H1 (cell line): Measurements from ENCODE around the gene RRP1. TPM values are rescaled to one million over a fixed set of nuclear protein-coding genes. Genes with fewer than 3 reads are reported as not detected.

Source experiments
- CTCF ChIA-PET: fragments of 300-600 bp; sonication (Branson Sonifier 250); formaldehyde crosslinking; loops from one replicate; lab custom pipeline; 2021; ENCODE audit not compliant: partially characterized antibody; lab: Charles Lee
- POLR2A ChIA-PET: fragments of 300-600 bp; sonication (Branson Sonifier 250); formaldehyde crosslinking; loops from one replicate; lab custom pipeline; 2021; ENCODE audit warnings: inconsistent platforms; ENCODE audit not compliant: partially characterized antibody; lab: Charles Lee
- DNase-seq, 2 experiments: peaks; one replicate each; pipeline versions ENCODE4 v3.0.0 to v3.0.0-alpha.2; 2010 to 2022; ENCODE audit warnings: low spot score in 2 of 2, low read depth in 1 of 2, mixed read lengths in 1 of 2
- FAIRE-seq: peaks from 2 replicates; lab custom pipeline; 2011; peaks lifted over from hg19 to GRCh38; lab: Jason Lieb, UNC
- H2AFZ ChIP-seq: 2 replicates; pipeline ENCODE4 v1.8.1; 2012; ENCODE audit warnings: low read length, inconsistent platforms
- H2AK5ac ChIP-seq: 2 replicates; pipeline ENCODE4 v1.6.1; 2013; ENCODE audit warnings: low read depth, low read length
- H2BK120ac ChIP-seq: replicated peaks from 2 replicates; pipeline ENCODE3; 2013; ENCODE audit warnings: low read depth, low read length, inconsistent platforms
- H2BK12ac ChIP-seq: 2 replicates; pipeline ENCODE4 v1.6.1; 2013; ENCODE audit warnings: low read depth, low read length
- H2BK15ac ChIP-seq: 2 replicates; pipeline ENCODE4 v1.6.1; 2013; ENCODE audit warnings: low read length
- H2BK20ac ChIP-seq: 2 replicates; pipeline ENCODE4 v1.6.1; 2013; ENCODE audit warnings: low read length
- H2BK5ac ChIP-seq: 2 replicates; pipeline ENCODE4 v1.6.1; 2013; ENCODE audit warnings: low read depth, low read length
- H3K14ac ChIP-seq: 2 replicates; pipeline ENCODE4 v1.6.1; 2013; ENCODE audit warnings: inconsistent platforms; ENCODE audit not compliant: insufficient read length
- H3K18ac ChIP-seq: 2 replicates; pipeline ENCODE4 v1.6.1; 2013; ENCODE audit warnings: low read length; ENCODE audit errors: extremely low read depth
- H3K23ac ChIP-seq: 2 replicates; pipeline ENCODE4 v1.6.1; 2013; ENCODE audit warnings: inconsistent platforms; ENCODE audit not compliant: insufficient read length
- H3K23me2 ChIP-seq: 2 replicates; pipeline ENCODE4 v1.6.1; 2013; ENCODE audit warnings: low read depth, low read length
- H3K27ac ChIP-seq: 2 replicates; pipeline ENCODE4 v1.6.1; 2011; ENCODE audit warnings: low read depth, low read length, inconsistent platforms
- H3K27me3 ChIP-seq, 4 experiments: replicated peaks in 1 of 4; 1 replicate in 1 of 4; 2 replicates in 3 of 4; pipeline versions ENCODE4 v1.6.1 to v1.8.1; 2011 to 2013; ENCODE audit warnings: low read length in 3 of 4, mild to moderate bottlenecking in 3 of 4, inconsistent platforms in 2 of 4, mixed read lengths in 2 of 4, moderate library complexity in 1 of 4; ENCODE audit not compliant: control insufficient read depth in 3 of 4, insufficient read depth in 3 of 4; ENCODE audit errors: extremely low read depth in 1 of 4
- H3K36me3 ChIP-seq, 4 experiments: 2 replicates each; pipeline versions ENCODE4 v1.6.1 to v1.8.1; 2011 to 2013; ENCODE audit warnings: mild to moderate bottlenecking in 4 of 4, low read length in 3 of 4, moderate library complexity in 2 of 4, control low read depth in 1 of 4, inconsistent platforms in 1 of 4; ENCODE audit not compliant: insufficient read depth in 4 of 4, control insufficient read depth in 2 of 4
- H3K4ac ChIP-seq: replicated peaks from 2 replicates; pipeline ENCODE3; 2013; ENCODE audit warnings: low read length, low read depth, mixed read lengths, inconsistent platforms; ENCODE audit not compliant: insufficient read length
- H3K4me1 ChIP-seq, 4 experiments: replicated peaks in 1 of 4; 1 replicate in 1 of 4; 2 replicates in 3 of 4; pipeline versions ENCODE4 v1.6.1 to v1.8.1; 2011 to 2013; ENCODE audit warnings: low read length in 3 of 4, inconsistent platforms in 2 of 4, mixed read lengths in 1 of 4; ENCODE audit not compliant: insufficient read depth in 4 of 4, control insufficient read depth in 3 of 4
- H3K4me2 ChIP-seq, 2 experiments: 2 replicates each; pipeline versions ENCODE4 v1.6.1 to v1.8.1; 2011 to 2013; ENCODE audit warnings: low read depth in 2 of 2, low read length in 2 of 2, control low read depth in 1 of 2, inconsistent platforms in 1 of 2, mild to moderate bottlenecking in 1 of 2; ENCODE audit not compliant: insufficient read depth in 1 of 2
- H3K4me3 ChIP-seq, 4 experiments: fragments of 200-600, 300-600 bp in 1 of 4; sonication (generic), shearing (Covaris generic), sonication (Bioruptor Twin) in 1 of 4; 2 replicates each; pipeline versions ENCODE4 v1.5.1 to v1.8.1; 2011 to 2016; ENCODE audit warnings: low read length in 4 of 4, low read depth in 3 of 4, control low read depth in 2 of 4, inconsistent platforms in 2 of 4, mild to moderate bottlenecking in 2 of 4, mixed read lengths in 1 of 4, moderate library complexity in 1 of 4; ENCODE audit not compliant: insufficient read depth in 2 of 4; ENCODE audit errors: extremely low read depth in 1 of 4
- H3K56ac ChIP-seq: replicated peaks from 2 replicates; pipeline ENCODE3; 2013; ENCODE audit warnings: low read depth, mild to moderate bottlenecking, mixed read lengths, low read length, inconsistent platforms; ENCODE audit not compliant: insufficient read length
- H3K79me1 ChIP-seq: 2 replicates; pipeline ENCODE4 v1.6.1; 2013; ENCODE audit warnings: low read depth, low read length, control low read depth
- H3K79me2 ChIP-seq, 2 experiments: 2 replicates each; pipeline versions ENCODE4 v1.6.1 to v1.8.1; 2012 to 2013; ENCODE audit warnings: low read length in 2 of 2, mild to moderate bottlenecking in 2 of 2, inconsistent platforms in 1 of 2; ENCODE audit not compliant: insufficient read depth in 2 of 2, control insufficient read depth in 1 of 2
- H3K9ac ChIP-seq, 4 experiments: replicated peaks in 1 of 4; 1 replicate in 1 of 4; 2 replicates in 3 of 4; pipeline versions ENCODE4 v1.6.1 to v1.8.1; 2011 to 2013; ENCODE audit warnings: low read depth in 3 of 4, low read length in 3 of 4, control low read depth in 2 of 4, mild to moderate bottlenecking in 2 of 4, moderate library complexity in 2 of 4, inconsistent platforms in 1 of 4; ENCODE audit errors: extremely low read depth in 1 of 4
- H3K9me3 ChIP-seq, 2 experiments: 2 replicates each; pipeline versions ENCODE4 v1.6.1 to v1.8.1; 2012 to 2013; ENCODE audit warnings: mild to moderate bottlenecking in 2 of 2, moderate library complexity in 2 of 2, control low read depth in 1 of 2, inconsistent platforms in 1 of 2, low read depth in 1 of 2, low read length in 1 of 2, mixed read lengths in 1 of 2; ENCODE audit not compliant: insufficient read depth in 2 of 2
- H4K20me1 ChIP-seq, 2 experiments: replicated peaks in 1 of 2; 2 replicates each; pipeline versions ENCODE3 to v1.8.1; 2011 to 2013; ENCODE audit warnings: inconsistent platforms in 2 of 2, low read length in 2 of 2, mild to moderate bottlenecking in 1 of 2; ENCODE audit not compliant: insufficient read depth in 2 of 2, control insufficient read depth in 1 of 2
- H4K5ac ChIP-seq: 2 replicates; pipeline ENCODE4 v1.6.1; 2013; ENCODE audit warnings: low read length, low read depth, mixed read lengths, inconsistent platforms; ENCODE audit not compliant: insufficient read length
- H4K8ac ChIP-seq: 2 replicates; pipeline ENCODE4 v1.8.0; 2013; ENCODE audit warnings: mild to moderate bottlenecking, moderate library complexity, low read length, inconsistent platforms; ENCODE audit not compliant: insufficient read depth; ENCODE audit errors: extremely low read depth
- H4K91ac ChIP-seq: replicated peaks from 2 replicates; pipeline ENCODE3; 2013; ENCODE audit warnings: low read length, mixed read lengths, inconsistent platforms; ENCODE audit not compliant: insufficient read length
- CEBPB ChIP-seq: IDR thresholded peaks from 2 replicates; pipeline ENCODE4 v1.6.1; 2012; ENCODE audit warnings: low read depth, low read length
- KDM5A ChIP-seq: fragments of 200-600 bp; IDR thresholded peaks from 2 replicates; pipeline ENCODE4 v1.7.1; 2012; ENCODE audit warnings: mild to moderate bottlenecking, low read length, inconsistent platforms, mixed read lengths
- NANOG ChIP-seq: IDR thresholded peaks from 2 replicates; pipeline ENCODE4 v1.6.1; 2011; ENCODE audit warnings: low read length, low read depth, mild to moderate bottlenecking, inconsistent platforms; ENCODE audit not compliant: insufficient read depth, poor library complexity, severe bottlenecking
- POLR2AphosphoS5 ChIP-seq: IDR thresholded peaks from 2 replicates; pipeline ENCODE4 v1.6.1; 2011; ENCODE audit warnings: low read depth, low read length
- SUZ12 ChIP-seq: fragments of 200-600 bp; sonication (generic); IDR thresholded peaks from 2 replicates; pipeline ENCODE4 v1.6.1; 2012; ENCODE audit warnings: mild to moderate bottlenecking, inconsistent platforms, low read length, moderate library complexity, mixed read lengths
- TAF7 ChIP-seq: optimal IDR thresholded peaks from 2 replicates; pipeline ENCODE3; 2011; ENCODE audit warnings: low read depth, mild to moderate bottlenecking, inconsistent platforms, low read length, moderate library complexity, borderline replicate concordance
- TCF12 ChIP-seq: IDR thresholded peaks from 2 replicates; pipeline ENCODE4 v1.6.1; 2011; ENCODE audit warnings: low read depth, mild to moderate bottlenecking, low read length
- YY1 ChIP-seq: IDR thresholded peaks from 2 replicates; pipeline ENCODE4 v1.6.1; 2011; ENCODE audit warnings: low read depth, mild to moderate bottlenecking, low read length
- WGBS, 2 experiments: shearing (Covaris generic) in 1 of 2; methylation state at CpG; one replicate each; pipeline versions ENCODE4 v1.1.6 to v1.1.7; 2013 to 2015; ENCODE audit warnings: low lambda C conversion rate in 2 of 2, mixed read lengths in 2 of 2, inconsistent platforms in 1 of 2, low coverage in 1 of 2, missing lambda C conversion rate in 1 of 2; ENCODE audit not compliant: insufficient replicate concordance in 2 of 2, insufficient coverage in 1 of 2, insufficient read length in 1 of 2; ENCODE audit errors: extremely low coverage in 1 of 2, missing lambda C conversion rate in 1 of 2; 5-methylcytosine and 5-hydroxymethylcytosine counted together
- polyA plus RNA-seq, 7 experiments: library from polyadenylated mRNA; depleted of rRNA in 3 of 7; stranded (reverse) in 5 of 7; unstranded in 2 of 7; fragments of >200 nt in 5 of 7; fragments of 200-250 nt in 2 of 7; gene quantifications; 1 replicate in 5 of 7; 2 replicates in 1 of 7; 4 replicates in 1 of 7; pipeline versions ENCODE4 v1.2.1 to v1.2.3, GENCODE V29; 2011 to 2013; ENCODE audit warnings: missing spikeins in 2 of 7, mixed read lengths in 2 of 7
- total RNA-seq: library from RNA; stranded (reverse); fragmentation: NEBNext Ultra II Directional; extraction: Animal tissue kit (Norgen Biotek cat#: 25700); gene quantifications from 2 replicates; pipeline ENCODE4 v1.2.1, GENCODE V29; 2021
- TF ChIP-seq, protein P1 (sequence below), 3 experiments: IDR thresholded peaks; 1 replicate in 2 of 3; 2 replicates in 1 of 3; pipeline versions ENCODE4 v1.5.1 to v1.6.1; 2011; ENCODE audit warnings: low read length in 3 of 3, mild to moderate bottlenecking in 3 of 3, inconsistent platforms in 2 of 3, low read depth in 1 of 3, moderate library complexity in 1 of 3; ENCODE audit not compliant: insufficient read depth in 1 of 3; ENCODE audit errors: control extremely low read depth in 1 of 3

Gene RRP1
- total and polyA plus RNA-seq, 2 of the 8 experiments (the other 6 are each of a cell fraction or from before 2014, with no cell fraction given) = 11.6 to 55.2 TPM

DNA sequence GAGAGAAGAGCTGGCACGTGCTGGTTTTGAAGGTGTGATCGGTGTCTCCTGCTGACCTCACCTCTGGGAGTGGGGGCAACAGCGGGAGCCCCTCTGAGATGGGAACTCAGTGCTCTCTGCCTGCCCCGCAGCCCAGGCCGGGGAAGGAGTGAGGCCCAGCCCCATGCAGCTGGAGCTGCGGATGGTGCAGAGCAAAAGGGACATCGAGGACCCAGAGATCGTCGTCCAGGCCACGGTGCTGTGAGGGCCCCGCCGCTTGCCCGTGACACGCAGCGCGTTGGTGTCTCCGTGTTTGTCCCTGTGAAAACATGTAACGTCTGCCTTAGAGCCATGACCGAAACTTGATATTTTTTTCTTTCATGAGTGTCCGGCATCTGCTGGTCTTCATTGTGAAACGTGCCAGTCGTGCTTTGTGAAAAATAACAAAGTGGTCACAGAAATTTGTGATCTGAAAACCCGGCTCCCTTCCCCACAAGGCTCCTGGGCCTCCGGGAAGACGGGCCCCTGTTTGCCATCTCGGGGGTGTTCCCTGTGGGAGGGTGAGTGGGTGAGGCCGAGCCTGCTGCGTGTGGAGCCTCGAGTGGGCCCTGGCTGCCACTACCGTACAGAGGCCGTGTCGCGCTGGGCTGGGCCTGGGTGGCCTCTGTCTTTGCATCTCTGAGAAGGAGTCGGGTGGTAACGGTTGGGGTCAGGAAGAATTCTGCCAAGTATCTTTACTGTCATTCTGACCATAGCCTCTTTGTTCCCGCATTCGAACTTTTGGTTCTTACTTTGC, 33.4 kb upstream of the RRP1 start:
- H2BK5ac ChIP-seq = no peak overlapping the region
- no peak overlapping the region for H2BK20ac ChIP-seq
- no peaks in the 10 kb centered on the region for H3K4me1 ChIP-seq
- no peak overlapping the region for H3K23ac ChIP-seq
- no peaks in the 10 kb centered on the region for H3K9me3 ChIP-seq
- no peak overlapping the region for H3K18ac ChIP-seq
- no peaks in the 10 kb centered on the region for H3K79me1 ChIP-seq
- ChIA-PET POLR2A (interaction anchor here (0.9 to 1.9 kb wide), 5 partner anchors 10 to 33 kb away, joined by 3 to 6 read pairs (median 4); no protein-coding TSS in a partner anchor), CTCF (interaction anchor here (1.1 to 1.7 kb wide), 3 partner anchors 13 to 27 kb away, joined by 3 to 5 read pairs (median 3); no protein-coding TSS in a partner anchor)
- H4K8ac ChIP-seq = no peak overlapping the region
- FAIRE-seq (no peak), DNase-seq (no peak)
- H3K9ac ChIP-seq = no peak overlapping the region
- H2AK5ac ChIP-seq = no peak overlapping the region
- peaks cover 2 to 16% of the 10 kb centered on the region in 2 experiments for H4K20me1 ChIP-seq
- H3K23me2 ChIP-seq = no peaks in the 10 kb centered on the region
- no peak overlapping the region for H3K14ac ChIP-seq
- no peak overlapping the region for H4K91ac ChIP-seq
- H3K56ac ChIP-seq = no peak overlapping the region
- 93% methylated on average over 37 of the region's 37 CpGs; no CpG with 5 or more reads in 1 of the 2 experiments for WGBS, 2 experiments
- no peak overlapping the region for H3K27ac ChIP-seq
- H4K5ac ChIP-seq = no peak overlapping the region
- no peaks in the 10 kb centered on the region for H3K79me2 ChIP-seq
- no peak overlapping the region for H2BK12ac ChIP-seq
- no peak overlapping the region for H2BK15ac ChIP-seq
- no peak overlapping the region for H3K4ac ChIP-seq
- no peaks in the 10 kb centered on the region for H3K27me3 ChIP-seq
- H2BK120ac ChIP-seq = no peak overlapping the region
- no peak overlapping the region for H3K4me2 ChIP-seq
- H3K4me3 ChIP-seq = no peak overlapping the region
- H3K36me3 ChIP-seq = peaks cover 7 to 34% (median 22%) of the 10 kb centered on the region in 4 experiments; a peak in 7 of 8 replicates
- no peak overlapping the region for H2AFZ ChIP-seq
- TF ChIP-seq KDM5A (no peak), NANOG (no peak), CEBPB (no peak), TAF7 (no peak), POLR2AphosphoS5 (no peak), TCF12 (no peak), SUZ12 (no peak), YY1 (no peak)
- TF ChIP-seq, protein P1, sequence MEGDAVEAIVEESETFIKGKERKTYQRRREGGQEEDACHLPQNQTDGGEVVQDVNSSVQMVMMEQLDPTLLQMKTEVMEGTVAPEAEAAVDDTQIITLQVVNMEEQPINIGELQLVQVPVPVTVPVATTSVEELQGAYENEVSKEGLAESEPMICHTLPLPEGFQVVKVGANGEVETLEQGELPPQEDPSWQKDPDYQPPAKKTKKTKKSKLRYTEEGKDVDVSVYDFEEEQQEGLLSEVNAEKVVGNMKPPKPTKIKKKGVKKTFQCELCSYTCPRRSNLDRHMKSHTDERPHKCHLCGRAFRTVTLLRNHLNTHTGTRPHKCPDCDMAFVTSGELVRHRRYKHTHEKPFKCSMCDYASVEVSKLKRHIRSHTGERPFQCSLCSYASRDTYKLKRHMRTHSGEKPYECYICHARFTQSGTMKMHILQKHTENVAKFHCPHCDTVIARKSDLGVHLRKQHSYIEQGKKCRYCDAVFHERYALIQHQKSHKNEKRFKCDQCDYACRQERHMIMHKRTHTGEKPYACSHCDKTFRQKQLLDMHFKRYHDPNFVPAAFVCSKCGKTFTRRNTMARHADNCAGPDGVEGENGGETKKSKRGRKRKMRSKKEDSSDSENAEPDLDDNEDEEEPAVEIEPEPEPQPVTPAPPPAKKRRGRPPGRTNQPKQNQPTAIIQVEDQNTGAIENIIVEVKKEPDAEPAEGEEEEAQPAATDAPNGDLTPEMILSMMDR (IDR thresholded peaks at IDR 0.05; ENCODE audit: control extremely low read depth in 1 of 3, insufficient read depth in 1 of 3, low read depth in 1 of 3, low read length in 3 of 3) = no peak
